GM23338 (cell line): ENCODE results near the gene CFAP90. TPM values are rescaled to one million over a fixed set of nuclear protein-coding genes. Genes with fewer than 3 reads are reported as not detected.

ENCODE experiments used
- ATAC-seq: fragments of 200-7000 bp; cut with Tn5 transposase; 3 replicates; pipeline ENCODE4 v1.9.1; 2020
- DNase-seq: peaks from one replicate; pipeline ENCODE4 v3.0.0-alpha.2; 2015; ENCODE audit warnings: low spot score
- H2AFZ ChIP-seq: fragments of 200-600 bp; sonication (generic); 2 replicates; pipeline ENCODE4 v1.8.0; 2016; ENCODE audit warnings: antibody characterized with exemption, mild to moderate bottlenecking, moderate library complexity
- H3F3A ChIP-seq: fragments of 200-600 bp; sonication (generic); replicated peaks from 2 replicates; pipeline ENCODE4 v1.8.0; 2017; ENCODE audit warnings: antibody characterized with exemption, mixed run types, low read depth
- H3K27ac ChIP-seq: fragments of 200-600 bp; sonication (generic); 2 replicates; pipeline ENCODE4 v1.6.1; 2016; ENCODE audit warnings: low read depth
- H3K27me3 ChIP-seq: fragments of 200-600 bp; sonication (generic); 2 replicates; pipeline ENCODE4 v1.8.0; 2016; ENCODE audit warnings: mild to moderate bottlenecking, mixed run types, moderate library complexity; ENCODE audit not compliant: insufficient read depth
- H3K36me3 ChIP-seq: fragments of 200-600 bp; sonication (generic); 2 replicates; pipeline ENCODE4 v1.8.0; 2016; ENCODE audit warnings: mild to moderate bottlenecking; ENCODE audit not compliant: insufficient read depth
- H3K4me1 ChIP-seq: fragments of 200-600 bp; sonication (generic); 2 replicates; pipeline ENCODE4 v1.8.0; 2016; ENCODE audit warnings: mild to moderate bottlenecking, moderate library complexity; ENCODE audit not compliant: insufficient read depth
- H3K4me2 ChIP-seq: fragments of 200-600 bp; sonication (generic); 2 replicates; pipeline ENCODE4 v1.7.1; 2017; ENCODE audit warnings: mixed run types
- H3K4me3 ChIP-seq: fragments of 200-600 bp; sonication (generic); 2 replicates; pipeline ENCODE4 v1.6.1; 2016; ENCODE audit warnings: mixed run types
- H3K79me2 ChIP-seq: fragments of 200-600 bp; sonication (generic); replicated peaks from 2 replicates; pipeline ENCODE4 v1.8.0; 2017; ENCODE audit warnings: mild to moderate bottlenecking; ENCODE audit not compliant: insufficient read depth
- H3K9me2 ChIP-seq: fragments of 200-600 bp; sonication (generic); 2 replicates; pipeline ENCODE4 v1.8.0; 2017; ENCODE audit not compliant: insufficient read depth
- H4K20me1 ChIP-seq: fragments of 200-600 bp; sonication (generic); replicated peaks from 2 replicates; pipeline ENCODE4 v1.8.0; 2017; ENCODE audit warnings: mild to moderate bottlenecking; ENCODE audit not compliant: insufficient read depth
- H3K27ac Mint-ChIP-seq: 2 replicates; pipeline ENCODE4 v1.8.0; 2020; ENCODE audit warnings: inconsistent platforms, mild to moderate bottlenecking, moderate library complexity, mixed read lengths
- H3K27me3 Mint-ChIP-seq: 3 replicates; pipeline ENCODE4 v1.8.0; 2022; ENCODE audit warnings: low read depth, mild to moderate bottlenecking, moderate library complexity, mixed read lengths, inconsistent platforms; ENCODE audit not compliant: insufficient read depth, poor library complexity
- H3K36me3 Mint-ChIP-seq: 3 replicates; pipeline ENCODE4 v1.8.0; 2021; ENCODE audit warnings: low read depth, mild to moderate bottlenecking, inconsistent platforms, moderate library complexity, mixed read lengths
- H3K4me1 Mint-ChIP-seq: 3 replicates; pipeline ENCODE4 v1.8.0; 2020; ENCODE audit warnings: mild to moderate bottlenecking, inconsistent platforms, mixed read lengths
- H3K4me3 Mint-ChIP-seq: 3 replicates; pipeline ENCODE4 v1.8.0; 2021; ENCODE audit warnings: moderate library complexity, mild to moderate bottlenecking, inconsistent platforms, mixed read lengths
- H3K9me3 Mint-ChIP-seq: 3 replicates; pipeline ENCODE4 v1.8.0; 2020; ENCODE audit warnings: moderate library complexity, mild to moderate bottlenecking, inconsistent platforms, mixed read lengths
- CREB1 ChIP-seq: fragments of 250-450 bp; sonication (Bioruptor Pico); IDR thresholded peaks from 2 replicates; pipeline ENCODE4 v1.5.0; 2020; ENCODE audit warnings: low read depth, mild to moderate bottlenecking, moderate library complexity
- EZH2 ChIP-seq: fragments of 200-600 bp; sonication (generic); IDR thresholded peaks from one replicate; pipeline ENCODE4 v1.8.0; 2017; ENCODE audit warnings: antibody characterized with exemption, mild to moderate bottlenecking, low read depth; ENCODE audit not compliant: unreplicated experiment
- EZH2phosphoT487 ChIP-seq: fragments of 200-600 bp; sonication (generic); IDR thresholded peaks from one replicate; pipeline ENCODE4 v1.8.1; 2018; ENCODE audit warnings: antibody characterized with exemption; ENCODE audit not compliant: unreplicated experiment
- JUNB ChIP-seq: IDR thresholded peaks from one replicate; pipeline ENCODE4 v1.6.1; 2016; ENCODE audit warnings: antibody characterized with exemption; ENCODE audit not compliant: unreplicated experiment
- NANOG ChIP-seq: IDR thresholded peaks from 2 replicates; pipeline ENCODE4 v1.6.1; 2016; ENCODE audit warnings: antibody characterized with exemption, borderline replicate concordance
- POLR2AphosphoS5 ChIP-seq: IDR thresholded peaks from 2 replicates; pipeline ENCODE4 v1.6.1; 2016; ENCODE audit warnings: antibody characterized with exemption, low read depth
- STAT1 ChIP-seq: IDR thresholded peaks from one replicate; pipeline ENCODE4 v1.6.1; 2016; ENCODE audit warnings: antibody characterized with exemption; ENCODE audit not compliant: unreplicated experiment
- ZNF114 ChIP-seq: fragments of 250-450 bp; sonication (Bioruptor Pico); IDR thresholded peaks from 2 replicates; pipeline ENCODE4 v1.5.0; 2020; ENCODE audit warnings: mild to moderate bottlenecking, moderate library complexity
- ZNF331 ChIP-seq: fragments of 250-450 bp; sonication (Bioruptor Pico); IDR thresholded peaks from 2 replicates; pipeline ENCODE4 v1.5.0; 2020; ENCODE audit warnings: low read depth, mild to moderate bottlenecking, moderate library complexity
- polyA plus RNA-seq: library from polyadenylated mRNA; unstranded; fragments of >200 nt; fragmentation: Nextera tagmentation; extraction: Ambion mirVana; gene quantifications from 2 replicates; pipeline ENCODE4 v1.2.1, GENCODE V29; 2016
- total RNA-seq: library from RNA; depleted of rRNA; stranded (reverse); fragments of >200 nt; shearing (Covaris generic); gene quantifications from 2 replicates; pipeline ENCODE4 v1.2.3, GENCODE V29; 2014
- TF ChIP-seq, protein P1 (sequence below): IDR thresholded peaks from one replicate; pipeline ENCODE4 v1.6.1; 2018; ENCODE audit warnings: antibody characterized with exemption; ENCODE audit not compliant: unreplicated experiment
- TF ChIP-seq, protein P2 (sequence below), 2 experiments: fragments of 200-600 bp in 1 of 2; sonication (generic) in 1 of 2; conservative IDR thresholded peaks; 2 replicates each; pipeline versions ENCODE4 v1.5.1 to v1.6.1; 2016 to 2017; ENCODE audit warnings: antibody characterized with exemption in 2 of 2, low read depth in 2 of 2, mild to moderate bottlenecking in 2 of 2, moderate library complexity in 1 of 2
- TF ChIP-seq, protein P3 (sequence below): fragments of 250-450 bp; sonication (Bioruptor Pico); IDR thresholded peaks from 2 replicates; pipeline ENCODE4 v1.5.0; 2020; ENCODE audit warnings: mild to moderate bottlenecking, moderate library complexity
- TF ChIP-seq, protein P4 (sequence below): IDR thresholded peaks from 2 replicates; pipeline ENCODE4 v1.6.1; 2016; ENCODE audit warnings: antibody characterized with exemption

Gene CFAP90
- total and polyA plus RNA-seq, 2 experiments from 2014 or later: 0.10 to 1.0 TPM

DNA sequence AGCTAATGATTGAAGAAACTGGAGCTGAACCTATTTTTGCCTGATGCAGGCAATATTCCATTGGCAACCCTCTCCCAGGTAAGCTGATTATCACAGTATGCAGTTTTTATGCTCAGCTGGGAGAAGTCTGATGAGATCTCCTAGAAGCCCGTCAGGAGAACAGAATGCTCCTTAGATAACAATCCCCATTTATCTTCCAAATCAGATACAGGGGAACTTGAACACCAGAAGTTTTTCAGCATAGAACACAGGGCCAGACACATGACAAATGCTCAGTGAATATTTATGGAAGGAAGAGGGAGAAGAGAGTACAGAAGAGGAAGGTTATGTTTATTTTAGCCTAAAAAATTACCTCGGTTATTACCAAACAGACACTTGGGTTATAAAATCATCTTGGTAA is 37.9 kb downstream of the CFAP90 start:
- no peak overlapping the region for H3K27ac Mint-ChIP-seq
- Histone ChIP-seq H3K4me1 (peaks cover 16% of the 10 kb centered on the region), H4K20me1 (0 out of 2 replicates have a peak, but pooled peaks cover 5% of the 10 kb centered on the region), H3K4me3 (no peak overlapping the region), H2AFZ (no peak overlapping the region), H3K79me2 (no peaks in the 10 kb centered on the region), H3K27ac (no peak overlapping the region), H3K4me2 (no peak overlapping the region), H3F3A (no peaks in the 10 kb centered on the region), H3K27me3 (no peaks in the 10 kb centered on the region), H3K36me3 (peaks cover 10% of the 10 kb centered on the region; the same call in 1 of the 2 replicates), H3K9me2 (no peaks in the 10 kb centered on the region)
- no peaks in the 10 kb centered on the region for H3K27me3 Mint-ChIP-seq
- H3K36me3 Mint-ChIP-seq: peaks cover 22% of the 10 kb centered on the region
- DNase-seq: no peak
- ATAC-seq: no peak
- no peaks in the 10 kb centered on the region; the same call in 2 of the 3 replicates for H3K9me3 Mint-ChIP-seq
- no peak overlapping the region for H3K4me3 Mint-ChIP-seq
- H3K4me1 Mint-ChIP-seq: peaks cover 25% of the 10 kb centered on the region
- no peak for TF ChIP-seq POLR2AphosphoS5
- TF ChIP-seq JUNB: no peak
- TF ChIP-seq, protein P1, sequence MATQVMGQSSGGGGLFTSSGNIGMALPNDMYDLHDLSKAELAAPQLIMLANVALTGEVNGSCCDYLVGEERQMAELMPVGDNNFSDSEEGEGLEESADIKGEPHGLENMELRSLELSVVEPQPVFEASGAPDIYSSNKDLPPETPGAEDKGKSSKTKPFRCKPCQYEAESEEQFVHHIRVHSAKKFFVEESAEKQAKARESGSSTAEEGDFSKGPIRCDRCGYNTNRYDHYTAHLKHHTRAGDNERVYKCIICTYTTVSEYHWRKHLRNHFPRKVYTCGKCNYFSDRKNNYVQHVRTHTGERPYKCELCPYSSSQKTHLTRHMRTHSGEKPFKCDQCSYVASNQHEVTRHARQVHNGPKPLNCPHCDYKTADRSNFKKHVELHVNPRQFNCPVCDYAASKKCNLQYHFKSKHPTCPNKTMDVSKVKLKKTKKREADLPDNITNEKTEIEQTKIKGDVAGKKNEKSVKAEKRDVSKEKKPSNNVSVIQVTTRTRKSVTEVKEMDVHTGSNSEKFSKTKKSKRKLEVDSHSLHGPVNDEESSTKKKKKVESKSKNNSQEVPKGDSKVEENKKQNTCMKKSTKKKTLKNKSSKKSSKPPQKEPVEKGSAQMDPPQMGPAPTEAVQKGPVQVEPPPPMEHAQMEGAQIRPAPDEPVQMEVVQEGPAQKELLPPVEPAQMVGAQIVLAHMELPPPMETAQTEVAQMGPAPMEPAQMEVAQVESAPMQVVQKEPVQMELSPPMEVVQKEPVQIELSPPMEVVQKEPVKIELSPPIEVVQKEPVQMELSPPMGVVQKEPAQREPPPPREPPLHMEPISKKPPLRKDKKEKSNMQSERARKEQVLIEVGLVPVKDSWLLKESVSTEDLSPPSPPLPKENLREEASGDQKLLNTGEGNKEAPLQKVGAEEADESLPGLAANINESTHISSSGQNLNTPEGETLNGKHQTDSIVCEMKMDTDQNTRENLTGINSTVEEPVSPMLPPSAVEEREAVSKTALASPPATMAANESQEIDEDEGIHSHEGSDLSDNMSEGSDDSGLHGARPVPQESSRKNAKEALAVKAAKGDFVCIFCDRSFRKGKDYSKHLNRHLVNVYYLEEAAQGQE: no peak
- no peak for TF ChIP-seq STAT1
- TF ChIP-seq ZNF331 (CRISPR knock-in tag): no peak
- no peak for TF ChIP-seq NANOG
- TF ChIP-seq, protein P2, sequence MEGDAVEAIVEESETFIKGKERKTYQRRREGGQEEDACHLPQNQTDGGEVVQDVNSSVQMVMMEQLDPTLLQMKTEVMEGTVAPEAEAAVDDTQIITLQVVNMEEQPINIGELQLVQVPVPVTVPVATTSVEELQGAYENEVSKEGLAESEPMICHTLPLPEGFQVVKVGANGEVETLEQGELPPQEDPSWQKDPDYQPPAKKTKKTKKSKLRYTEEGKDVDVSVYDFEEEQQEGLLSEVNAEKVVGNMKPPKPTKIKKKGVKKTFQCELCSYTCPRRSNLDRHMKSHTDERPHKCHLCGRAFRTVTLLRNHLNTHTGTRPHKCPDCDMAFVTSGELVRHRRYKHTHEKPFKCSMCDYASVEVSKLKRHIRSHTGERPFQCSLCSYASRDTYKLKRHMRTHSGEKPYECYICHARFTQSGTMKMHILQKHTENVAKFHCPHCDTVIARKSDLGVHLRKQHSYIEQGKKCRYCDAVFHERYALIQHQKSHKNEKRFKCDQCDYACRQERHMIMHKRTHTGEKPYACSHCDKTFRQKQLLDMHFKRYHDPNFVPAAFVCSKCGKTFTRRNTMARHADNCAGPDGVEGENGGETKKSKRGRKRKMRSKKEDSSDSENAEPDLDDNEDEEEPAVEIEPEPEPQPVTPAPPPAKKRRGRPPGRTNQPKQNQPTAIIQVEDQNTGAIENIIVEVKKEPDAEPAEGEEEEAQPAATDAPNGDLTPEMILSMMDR (conservative IDR thresholded peaks at IDR 0.05; ENCODE audit: low read depth in 2 of 2): no peak
- TF ChIP-seq ZNF114 (CRISPR knock-in tag): no peak
- TF ChIP-seq, protein P3, sequence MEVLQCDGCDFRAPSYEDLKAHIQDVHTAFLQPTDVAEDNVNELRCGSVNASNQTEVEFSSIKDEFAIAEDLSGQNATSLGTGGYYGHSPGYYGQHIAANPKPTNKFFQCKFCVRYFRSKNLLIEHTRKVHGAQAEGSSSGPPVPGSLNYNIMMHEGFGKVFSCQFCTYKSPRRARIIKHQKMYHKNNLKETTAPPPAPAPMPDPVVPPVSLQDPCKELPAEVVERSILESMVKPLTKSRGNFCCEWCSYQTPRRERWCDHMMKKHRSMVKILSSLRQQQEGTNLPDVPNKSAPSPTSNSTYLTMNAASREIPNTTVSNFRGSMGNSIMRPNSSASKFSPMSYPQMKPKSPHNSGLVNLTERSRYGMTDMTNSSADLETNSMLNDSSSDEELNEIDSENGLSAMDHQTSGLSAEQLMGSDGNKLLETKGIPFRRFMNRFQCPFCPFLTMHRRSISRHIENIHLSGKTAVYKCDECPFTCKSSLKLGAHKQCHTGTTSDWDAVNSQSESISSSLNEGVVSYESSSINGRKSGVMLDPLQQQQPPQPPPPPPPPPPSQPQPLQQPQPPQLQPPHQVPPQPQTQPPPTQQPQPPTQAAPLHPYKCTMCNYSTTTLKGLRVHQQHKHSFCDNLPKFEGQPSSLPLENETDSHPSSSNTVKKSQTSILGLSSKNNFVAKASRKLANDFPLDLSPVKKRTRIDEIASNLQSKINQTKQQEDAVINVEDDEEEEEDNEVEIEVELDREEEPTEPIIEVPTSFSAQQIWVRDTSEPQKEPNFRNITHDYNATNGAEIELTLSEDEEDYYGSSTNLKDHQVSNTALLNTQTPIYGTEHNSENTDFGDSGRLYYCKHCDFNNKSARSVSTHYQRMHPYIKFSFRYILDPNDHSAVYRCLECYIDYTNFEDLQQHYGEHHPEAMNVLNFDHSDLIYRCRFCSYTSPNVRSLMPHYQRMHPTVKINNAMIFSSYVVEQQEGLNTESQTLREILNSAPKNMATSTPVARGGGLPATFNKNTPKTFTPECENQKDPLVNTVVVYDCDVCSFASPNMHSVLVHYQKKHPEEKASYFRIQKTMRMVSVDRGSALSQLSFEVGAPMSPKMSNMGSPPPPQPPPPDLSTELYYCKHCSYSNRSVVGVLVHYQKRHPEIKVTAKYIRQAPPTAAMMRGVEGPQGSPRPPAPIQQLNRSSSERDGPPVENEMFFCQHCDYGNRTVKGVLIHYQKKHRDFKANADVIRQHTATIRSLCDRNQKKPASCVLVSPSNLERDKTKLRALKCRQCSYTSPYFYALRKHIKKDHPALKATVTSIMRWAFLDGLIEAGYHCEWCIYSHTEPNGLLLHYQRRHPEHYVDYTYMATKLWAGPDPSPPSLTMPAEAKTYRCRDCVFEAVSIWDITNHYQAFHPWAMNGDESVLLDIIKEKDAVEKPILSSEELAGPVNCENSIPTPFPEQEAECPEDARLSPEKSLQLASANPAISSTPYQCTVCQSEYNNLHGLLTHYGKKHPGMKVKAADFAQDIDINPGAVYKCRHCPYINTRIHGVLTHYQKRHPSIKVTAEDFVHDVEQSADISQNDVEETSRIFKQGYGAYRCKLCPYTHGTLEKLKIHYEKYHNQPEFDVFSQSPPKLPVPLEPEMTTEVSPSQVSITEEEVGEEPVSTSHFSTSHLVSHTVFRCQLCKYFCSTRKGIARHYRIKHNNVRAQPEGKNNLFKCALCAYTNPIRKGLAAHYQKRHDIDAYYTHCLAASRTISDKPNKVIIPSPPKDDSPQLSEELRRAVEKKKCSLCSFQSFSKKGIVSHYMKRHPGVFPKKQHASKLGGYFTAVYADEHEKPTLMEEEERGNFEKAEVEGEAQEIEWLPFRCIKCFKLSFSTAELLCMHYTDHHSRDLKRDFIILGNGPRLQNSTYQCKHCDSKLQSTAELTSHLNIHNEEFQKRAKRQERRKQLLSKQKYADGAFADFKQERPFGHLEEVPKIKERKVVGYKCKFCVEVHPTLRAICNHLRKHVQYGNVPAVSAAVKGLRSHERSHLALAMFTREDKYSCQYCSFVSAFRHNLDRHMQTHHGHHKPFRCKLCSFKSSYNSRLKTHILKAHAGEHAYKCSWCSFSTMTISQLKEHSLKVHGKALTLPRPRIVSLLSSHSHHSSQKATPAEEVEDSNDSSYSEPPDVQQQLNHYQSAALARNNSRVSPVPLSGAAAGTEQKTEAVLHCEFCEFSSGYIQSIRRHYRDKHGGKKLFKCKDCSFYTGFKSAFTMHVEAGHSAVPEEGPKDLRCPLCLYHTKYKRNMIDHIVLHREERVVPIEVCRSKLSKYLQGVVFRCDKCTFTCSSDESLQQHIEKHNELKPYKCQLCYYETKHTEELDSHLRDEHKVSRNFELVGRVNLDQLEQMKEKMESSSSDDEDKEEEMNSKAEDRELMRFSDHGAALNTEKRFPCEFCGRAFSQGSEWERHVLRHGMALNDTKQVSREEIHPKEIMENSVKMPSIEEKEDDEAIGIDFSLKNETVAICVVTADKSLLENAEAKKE (CRISPR knock-in tag): no peak
- TF ChIP-seq CREB1 (CRISPR knock-in tag): no peak
- TF ChIP-seq, protein P4, sequence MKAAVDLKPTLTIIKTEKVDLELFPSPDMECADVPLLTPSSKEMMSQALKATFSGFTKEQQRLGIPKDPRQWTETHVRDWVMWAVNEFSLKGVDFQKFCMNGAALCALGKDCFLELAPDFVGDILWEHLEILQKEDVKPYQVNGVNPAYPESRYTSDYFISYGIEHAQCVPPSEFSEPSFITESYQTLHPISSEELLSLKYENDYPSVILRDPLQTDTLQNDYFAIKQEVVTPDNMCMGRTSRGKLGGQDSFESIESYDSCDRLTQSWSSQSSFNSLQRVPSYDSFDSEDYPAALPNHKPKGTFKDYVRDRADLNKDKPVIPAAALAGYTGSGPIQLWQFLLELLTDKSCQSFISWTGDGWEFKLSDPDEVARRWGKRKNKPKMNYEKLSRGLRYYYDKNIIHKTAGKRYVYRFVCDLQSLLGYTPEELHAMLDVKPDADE: no peak
- no peak for TF ChIP-seq EZH2phosphoT487
- no peak for TF ChIP-seq EZH2
